DMS114 treated with DMSO at 0.1 percent for 48 hours (cell line): ENCODE data around the gene ABCF2.
A peak's percentile ranks its signal among the peaks of the same experiment; 100 is the strongest.

Source experiments
- DNase-seq: peaks from one replicate; lab custom pipeline; 2025; ENCODE audit not compliant: unreplicated experiment; lab: John Stamatoyannopoulos, UW

Gene ABCF2

DNA sequence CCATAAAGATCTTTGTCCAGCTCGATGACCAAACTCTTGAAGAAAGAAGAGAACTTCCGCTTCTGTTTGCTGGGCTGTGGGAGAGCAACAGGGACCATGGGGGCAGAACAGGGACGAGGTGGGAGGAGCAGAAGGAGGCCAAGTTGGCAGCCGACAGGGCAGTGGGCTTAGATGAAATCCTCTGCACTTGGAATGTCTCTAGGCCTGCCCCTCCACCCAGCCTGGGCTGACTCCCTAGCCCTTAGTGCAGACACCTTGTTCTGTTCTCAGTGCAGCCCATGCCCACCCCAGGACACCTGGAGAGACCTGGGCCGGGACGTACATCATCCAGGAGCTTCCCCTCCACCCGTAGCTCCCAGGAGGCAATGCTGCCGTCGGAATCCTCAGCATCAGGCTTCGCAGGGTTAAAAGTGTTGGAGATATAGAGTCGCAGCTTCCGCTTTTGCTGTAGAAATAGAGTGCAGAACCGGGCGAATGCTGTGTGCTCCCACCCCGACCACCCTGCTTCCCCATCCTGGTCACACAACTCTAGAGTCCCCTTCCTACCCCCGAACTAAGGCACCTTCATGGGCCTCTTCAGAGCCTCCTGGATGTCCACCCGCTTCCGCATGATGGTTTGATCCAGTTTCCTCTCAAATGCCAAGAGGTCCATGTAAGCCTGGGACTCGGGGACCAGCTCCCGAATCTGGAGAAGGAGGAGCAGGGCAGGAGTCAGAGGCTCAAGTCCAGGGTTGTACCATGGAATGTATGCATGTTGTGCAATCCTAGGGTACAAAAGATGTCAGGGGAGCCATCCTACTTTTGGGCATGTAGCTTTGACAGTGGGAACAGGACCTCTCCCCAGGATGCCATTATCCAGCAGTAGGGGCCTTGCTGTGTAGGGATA is 15.4 kb upstream of the ABCF2 start:
- DNase-seq = no peak

DNA sequence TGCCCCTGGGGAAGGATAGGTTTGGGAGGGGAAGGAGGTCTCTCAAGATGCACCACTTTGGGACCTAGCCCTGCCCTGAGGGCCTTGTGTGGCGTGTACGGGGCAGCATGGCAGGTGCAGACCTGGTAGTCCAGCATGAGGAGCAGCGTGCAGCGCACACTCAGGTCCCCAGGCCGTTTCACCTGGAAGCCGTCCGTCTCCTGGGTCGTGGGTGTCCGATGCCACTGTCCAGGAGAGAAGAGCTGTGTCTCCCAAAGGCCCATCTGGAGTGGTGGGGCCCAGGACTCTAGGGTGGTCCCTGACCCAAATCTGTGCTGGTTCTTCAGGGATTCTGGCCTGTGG is 14.7 kb upstream of the ABCF2 start:
- DNase-seq = no peak

DNA sequence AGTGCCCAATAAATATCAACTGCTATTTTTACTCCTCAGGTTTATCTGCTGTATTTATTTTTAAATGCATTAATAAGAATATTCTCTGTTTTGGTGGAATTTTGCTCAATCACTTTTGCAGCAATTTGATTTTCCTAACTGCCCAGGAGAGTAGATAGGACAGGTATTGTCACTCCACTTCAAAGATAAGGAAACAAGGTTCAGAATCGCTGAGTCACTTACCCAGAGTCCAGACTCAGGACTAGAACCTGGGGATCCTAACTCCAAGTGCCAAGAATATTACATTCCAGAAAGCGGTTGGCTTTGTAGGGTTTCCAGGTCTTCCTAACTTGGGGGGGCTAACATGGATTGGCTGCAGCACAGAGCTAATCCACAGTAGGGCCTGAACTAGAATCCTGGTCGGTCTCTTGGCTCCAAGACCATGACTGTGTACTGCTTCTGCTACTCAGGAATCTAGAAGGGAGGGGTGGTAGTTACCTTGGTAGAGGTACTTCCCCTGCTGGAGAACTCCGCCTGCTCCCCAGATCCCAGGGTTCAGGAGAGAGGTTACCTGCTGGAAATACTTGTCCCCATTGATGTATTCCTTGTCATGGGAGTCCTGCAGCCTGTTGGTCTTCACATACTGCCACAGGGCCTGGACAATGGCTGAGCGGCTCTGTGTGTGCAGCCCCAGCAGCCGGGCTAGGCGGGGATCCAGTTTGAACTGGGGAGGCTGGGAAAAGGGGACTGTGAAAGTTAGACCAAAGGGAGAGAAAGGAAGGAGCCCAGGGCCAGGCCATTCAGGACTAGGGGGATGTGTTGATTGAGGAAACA is 14.1 kb upstream of the ABCF2 start:
- DNase-seq = no peak

DNA sequence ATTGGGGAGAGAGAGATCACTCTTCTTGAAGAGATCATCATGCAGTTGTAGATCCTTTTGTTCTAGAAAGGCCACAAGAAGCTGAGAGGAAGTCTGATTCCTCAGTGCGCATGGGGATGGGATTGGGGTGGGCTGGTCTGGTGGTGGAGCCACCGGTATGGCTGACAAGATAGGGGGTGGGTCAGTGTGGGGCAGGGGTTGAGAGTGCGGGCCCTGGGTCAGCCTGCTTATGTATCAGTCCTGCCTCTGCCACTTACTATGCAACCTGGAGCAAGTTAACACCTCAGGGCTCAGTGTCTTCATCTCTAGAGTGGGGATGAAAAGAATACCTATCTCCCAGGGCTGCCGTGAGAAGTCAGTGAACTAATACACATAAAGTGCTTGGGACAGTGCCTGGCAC is 13.5 kb upstream of the ABCF2 start:
- DNase-seq = no peak

DNA sequence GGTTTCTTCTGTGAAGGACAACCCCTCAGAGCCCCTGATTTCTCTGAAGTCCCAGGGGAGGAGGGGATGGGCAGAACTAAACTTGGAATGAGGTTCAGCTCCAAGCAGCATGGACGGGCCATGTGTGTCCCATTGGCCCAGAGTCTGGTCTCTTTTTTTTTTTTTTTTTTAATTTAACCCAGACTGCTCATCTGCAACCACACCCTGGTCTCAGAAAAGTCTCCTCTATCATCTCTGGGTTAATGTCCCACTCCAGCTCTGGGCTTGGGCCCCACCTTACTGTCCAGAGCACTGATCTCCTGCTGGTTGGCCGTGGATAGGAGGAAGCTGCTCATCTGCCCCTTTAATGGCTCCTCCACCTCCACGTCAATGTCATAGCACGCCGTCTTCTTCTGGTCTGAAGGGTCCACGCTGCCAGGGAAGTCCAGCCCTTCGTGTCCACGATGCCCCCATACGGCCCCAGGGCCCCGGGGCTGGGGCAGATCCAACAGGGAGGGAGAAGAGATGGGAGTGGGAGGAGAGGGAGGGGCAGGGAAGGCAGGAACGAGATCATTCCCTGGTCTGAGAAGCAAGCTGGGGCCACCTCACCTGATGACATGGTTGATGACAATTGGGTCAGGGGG is 12.9 kb upstream of the ABCF2 start:
- no peak for DNase-seq

DNA sequence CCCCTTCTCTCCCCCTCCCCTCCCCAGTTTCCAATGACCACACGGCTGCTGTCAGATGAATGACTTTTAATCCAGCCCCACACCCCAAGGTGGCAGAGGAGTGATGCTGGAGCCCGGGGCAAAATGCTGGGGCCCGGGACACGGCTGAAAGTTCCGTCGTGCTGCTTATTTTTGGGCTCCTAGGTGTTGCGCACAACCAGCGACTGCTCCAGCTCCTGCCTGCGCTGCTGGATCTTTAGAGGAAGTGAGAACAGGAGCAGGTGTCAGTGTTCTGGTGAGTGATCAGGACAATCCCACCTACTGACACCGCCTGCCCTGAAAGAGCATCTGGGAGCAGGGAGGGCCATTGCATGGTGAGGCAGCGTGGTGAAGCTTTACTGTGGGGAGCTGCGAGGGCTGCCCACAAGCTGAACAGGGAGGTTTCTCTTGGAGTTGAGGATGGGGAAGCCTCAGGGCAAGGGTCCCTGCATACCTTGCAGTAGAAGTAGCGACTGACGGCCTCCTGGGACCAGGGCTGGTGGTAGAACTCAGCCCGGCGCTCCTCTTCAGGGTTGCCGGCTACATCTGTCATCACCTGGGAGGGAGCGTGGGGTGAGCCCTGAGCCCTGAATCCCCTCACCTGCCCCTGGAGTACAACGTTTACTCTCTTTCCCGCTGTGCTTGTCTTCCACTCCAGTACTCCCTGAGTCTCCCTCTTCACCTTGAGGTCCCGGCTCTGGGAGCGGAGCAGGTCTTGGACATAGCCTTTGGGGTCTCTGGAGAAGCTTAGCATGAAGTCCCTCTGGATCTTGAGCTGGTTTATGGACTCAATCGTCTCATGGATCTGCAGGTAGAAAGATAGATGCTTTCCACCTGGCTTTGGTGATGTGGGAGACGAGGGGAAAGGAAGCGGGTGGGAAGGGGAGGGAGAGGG is 12.2 kb upstream of the ABCF2 start:
- DNase-seq = no peak

DNA sequence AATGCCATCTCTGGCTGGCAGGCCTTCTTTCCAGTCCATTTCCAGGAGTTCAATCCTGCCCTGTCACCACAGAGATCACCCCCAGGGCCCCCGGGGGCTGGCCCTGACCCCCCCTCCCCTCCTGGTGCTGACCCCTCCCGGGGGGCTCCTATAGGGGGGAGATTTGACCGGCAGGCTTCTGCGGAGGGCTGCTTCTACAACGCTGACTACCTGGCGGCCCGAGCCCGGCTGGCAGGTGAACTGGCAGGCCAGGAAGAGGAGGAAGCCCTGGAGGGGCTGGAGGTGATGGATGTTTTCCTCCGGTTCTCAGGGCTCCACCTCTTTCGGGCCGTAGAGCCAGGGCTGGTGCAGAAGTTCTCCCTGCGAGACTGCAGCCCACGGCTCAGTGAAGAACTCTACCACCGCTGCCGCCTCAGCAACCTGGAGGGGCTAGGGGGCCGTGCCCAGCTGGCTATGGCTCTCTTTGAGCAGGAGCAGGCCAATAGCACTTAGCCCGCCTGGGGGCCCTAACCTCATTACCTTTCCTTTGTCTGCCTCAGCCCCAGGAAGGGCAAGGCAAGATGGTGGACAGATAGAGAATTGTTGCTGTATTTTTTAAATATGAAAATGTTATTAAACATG is 11.3 kb upstream of the ABCF2 start:
- no peak for DNase-seq

DNA sequence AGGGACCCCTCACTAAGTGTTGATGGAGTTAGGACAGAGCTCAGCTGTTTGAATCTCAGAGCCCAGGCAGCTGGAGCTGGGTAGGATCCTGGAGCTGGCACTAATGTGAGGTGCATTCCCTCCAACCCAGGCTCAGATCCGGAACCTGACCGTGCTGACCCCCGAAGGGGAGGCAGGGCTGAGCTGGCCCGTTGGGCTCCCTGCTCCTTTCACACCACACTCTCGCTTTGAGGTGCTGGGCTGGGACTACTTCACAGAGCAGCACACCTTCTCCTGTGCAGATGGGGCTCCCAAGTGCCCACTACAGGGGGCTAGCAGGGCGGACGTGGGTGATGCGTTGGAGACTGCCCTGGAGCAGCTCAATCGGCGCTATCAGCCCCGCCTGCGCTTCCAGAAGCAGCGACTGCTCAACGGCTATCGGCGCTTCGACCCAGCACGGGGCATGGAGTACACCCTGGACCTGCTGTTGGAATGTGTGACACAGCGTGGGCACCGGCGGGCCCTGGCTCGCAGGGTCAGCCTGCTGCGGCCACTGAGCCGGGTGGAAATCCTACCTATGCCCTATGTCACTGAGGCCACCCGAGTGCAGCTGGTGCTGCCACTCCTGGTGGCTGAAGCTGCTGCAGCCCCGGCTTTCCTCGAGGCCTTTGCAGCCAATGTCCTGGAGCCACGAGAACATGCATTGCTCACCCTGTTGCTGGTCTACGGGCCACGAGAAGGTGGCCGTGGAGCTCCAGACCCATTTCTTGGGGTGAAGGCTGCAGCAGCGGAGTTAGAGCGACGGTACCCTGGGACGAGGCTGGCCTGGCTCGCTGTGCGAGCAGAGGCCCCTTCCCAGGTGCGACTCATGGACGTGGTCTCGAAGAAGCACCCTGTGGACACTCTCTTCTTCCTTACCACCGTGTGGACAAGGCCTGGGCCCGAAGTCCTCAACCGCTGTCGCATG is 10.5 kb upstream of the ABCF2 start:
- no peak for DNase-seq

DNA sequence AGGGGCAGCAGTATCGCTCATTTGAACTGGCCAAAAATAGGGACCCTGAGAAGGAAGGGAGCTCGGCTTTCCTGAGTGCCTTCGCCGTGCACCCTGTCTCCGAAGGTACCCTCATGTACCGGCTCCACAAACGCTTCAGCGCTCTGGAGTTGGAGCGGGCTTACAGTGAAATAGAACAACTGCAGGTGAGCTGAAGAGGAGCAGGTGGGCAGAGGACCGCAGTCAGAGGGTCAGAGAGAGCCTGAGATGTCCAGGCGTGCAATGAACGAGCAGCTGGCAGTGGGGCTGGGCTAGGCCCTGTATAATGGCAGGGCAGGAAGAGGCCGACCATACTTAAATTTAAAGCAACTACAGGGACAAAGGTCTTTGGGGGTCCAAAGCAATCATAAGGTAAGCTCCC is 9.4 kb upstream of the ABCF2 start:
- DNase-seq = no peak

DNA sequence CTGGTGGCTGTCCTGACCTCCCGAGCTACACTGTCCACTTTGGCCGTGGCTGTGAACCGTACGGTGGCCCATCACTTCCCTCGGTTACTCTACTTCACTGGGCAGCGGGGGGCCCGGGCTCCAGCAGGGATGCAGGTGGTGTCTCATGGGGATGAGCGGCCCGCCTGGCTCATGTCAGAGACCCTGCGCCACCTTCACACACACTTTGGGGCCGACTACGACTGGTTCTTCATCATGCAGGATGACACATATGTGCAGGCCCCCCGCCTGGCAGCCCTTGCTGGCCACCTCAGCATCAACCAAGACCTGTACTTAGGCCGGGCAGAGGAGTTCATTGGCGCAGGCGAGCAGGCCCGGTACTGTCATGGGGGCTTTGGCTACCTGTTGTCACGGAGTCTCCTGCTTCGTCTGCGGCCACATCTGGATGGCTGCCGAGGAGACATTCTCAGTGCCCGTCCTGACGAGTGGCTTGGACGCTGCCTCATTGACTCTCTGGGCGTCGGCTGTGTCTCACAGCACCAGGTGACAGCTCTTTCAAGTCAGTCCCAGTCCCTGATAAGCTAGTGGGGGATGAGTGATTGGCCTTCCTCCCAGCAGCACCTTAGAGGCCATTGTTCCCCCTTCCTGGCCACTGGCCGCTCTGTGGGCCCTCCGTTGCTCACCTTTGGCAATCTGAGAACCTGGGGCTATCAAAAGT is 8.2 kb upstream of the ABCF2 start:
- DNase-seq = no peak

DNA sequence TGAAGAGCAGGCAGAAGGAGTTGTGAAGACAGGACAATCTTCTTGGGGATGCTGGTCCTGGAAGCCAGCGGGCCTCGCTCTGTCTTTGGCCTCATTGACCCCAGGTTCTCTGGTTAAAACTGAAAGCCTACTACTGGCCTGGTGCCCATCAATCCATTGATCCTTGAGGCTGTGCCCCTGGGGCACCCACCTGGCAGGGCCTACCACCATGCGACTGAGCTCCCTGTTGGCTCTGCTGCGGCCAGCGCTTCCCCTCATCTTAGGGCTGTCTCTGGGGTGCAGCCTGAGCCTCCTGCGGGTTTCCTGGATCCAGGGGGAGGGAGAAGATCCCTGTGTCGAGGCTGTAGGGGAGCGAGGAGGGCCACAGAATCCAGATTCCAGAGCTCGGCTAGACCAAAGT is 6.8 kb upstream of the ABCF2 start:
- no peak for DNase-seq

DNA sequence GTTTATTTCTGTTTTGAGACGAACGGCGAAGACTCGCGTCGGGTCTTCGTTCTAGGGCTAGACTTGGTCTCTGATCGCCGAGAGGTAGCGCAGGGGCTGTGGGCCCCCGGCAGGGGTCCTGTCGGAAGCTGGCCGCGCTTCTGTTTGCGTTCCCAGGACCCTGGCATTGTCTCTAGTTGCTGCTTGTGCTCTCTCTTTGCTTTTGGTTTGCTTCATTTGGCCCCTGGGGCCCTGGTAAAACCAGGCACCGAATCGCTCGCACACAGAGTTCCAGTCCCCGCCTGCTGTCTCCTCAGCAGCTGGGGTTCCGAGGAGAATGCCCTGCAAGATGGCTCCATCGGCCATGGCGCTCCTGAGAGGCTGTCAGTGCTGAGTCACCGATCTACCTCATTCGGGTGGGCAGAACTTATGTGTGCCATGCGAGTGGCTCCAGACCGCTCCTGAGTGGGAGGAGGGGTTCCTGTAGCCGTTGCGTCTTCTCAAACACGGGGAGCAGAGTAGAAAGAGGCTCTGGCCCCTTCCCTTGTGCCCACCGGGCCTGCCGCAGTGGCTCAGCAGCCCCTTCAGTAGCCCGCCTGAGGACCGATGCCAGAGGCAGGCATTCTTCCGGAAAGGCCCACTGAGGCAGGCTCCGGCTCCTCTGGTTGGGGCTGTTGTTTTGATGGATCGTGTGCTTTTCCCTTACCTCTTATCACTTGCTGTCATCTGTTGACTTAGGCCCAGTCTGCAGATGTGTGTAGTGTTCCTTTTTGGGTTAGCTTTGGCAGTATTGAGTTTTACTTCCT is 6.1 kb upstream of the ABCF2 start:
- no peak for DNase-seq

DNA sequence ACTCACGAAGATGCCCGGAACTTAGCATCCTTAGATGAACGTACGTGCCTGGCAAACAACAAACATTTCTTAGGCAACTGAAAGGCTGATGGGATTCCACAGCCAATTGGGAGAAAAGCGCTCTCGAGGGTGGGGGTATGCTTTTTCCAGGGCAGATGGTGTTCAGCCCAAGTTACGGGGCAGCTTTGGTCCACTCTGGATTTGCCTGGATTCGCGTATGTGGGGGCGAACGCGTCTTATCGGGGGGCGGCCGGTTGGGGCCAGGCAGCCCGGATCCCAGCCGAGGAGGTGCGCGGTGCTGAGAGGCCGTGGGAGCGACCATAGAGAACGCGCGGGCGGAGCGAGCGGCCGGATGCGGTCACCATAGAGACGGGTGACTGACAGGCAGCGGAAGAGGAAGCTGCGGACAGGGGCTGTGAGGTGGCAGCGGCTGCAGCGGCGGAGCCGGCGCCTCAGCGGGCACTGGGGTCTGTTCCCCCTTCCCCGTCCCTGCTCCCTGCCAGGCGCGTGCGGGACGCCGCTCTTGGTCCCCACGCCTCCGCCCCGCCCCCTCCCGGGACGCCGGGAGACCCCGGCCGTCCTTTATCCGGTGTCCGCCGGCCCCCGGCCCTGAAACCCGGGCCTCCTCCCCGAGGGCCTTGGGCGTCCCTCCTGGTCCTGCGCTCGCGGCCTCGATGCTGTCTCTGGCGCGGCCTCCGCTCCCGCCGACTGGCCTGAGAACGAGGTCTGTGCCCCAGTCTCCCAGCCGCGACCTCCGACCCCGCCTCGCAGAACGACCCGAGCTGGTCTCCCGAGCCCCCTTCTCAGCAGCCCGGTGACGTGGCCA is 5.3 kb upstream of the ABCF2 start, which contains the start of gene CHPF2:
Gene CHPF2 (plus strand): TSS at position 393 of the 826 bp plus-strand sequence. CDS start 1,529 bp downstream, outside the sequence.
- DNase-seq = peak; percentile 64

DNA sequence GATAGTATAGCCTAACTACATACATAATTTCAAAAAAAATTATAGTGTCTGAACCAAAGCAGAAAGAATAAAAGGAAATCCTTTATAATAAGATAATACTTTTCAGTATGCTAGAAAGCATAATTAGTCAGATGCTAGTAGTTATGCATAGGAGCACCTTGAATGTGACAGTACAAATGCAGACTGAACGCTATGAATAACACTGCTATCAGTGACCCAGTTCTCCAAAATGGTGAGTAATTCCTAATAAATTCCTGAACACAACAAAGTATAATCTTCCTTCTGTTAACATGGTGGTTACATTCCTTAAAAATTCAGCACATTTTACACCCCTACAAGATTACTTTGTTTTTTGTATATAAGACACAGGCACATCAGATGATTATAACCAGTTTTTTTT is 4.1 kb upstream of the ABCF2 start:
- no peak for DNase-seq

DNA sequence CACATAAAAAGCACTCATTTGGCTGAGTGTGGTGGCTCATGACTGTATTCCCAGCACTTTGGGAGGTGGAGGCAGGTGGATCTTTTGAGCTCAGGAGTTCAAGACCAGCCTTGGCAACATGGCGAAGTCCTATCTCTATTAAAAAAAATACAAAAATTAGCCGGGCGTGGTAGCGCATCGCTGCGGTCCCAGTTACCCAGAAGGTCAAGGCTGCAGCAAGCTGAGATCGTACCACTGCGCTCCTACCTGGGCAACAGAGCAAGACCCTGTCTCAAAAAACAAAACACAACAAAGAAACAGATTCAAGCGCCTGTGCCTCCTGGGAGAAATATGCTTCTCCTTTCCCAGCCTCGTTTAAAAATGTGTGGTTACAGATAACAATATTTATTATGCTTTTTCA is 2.2 kb upstream of the ABCF2 start:
- DNase-seq = no peak

DNA sequence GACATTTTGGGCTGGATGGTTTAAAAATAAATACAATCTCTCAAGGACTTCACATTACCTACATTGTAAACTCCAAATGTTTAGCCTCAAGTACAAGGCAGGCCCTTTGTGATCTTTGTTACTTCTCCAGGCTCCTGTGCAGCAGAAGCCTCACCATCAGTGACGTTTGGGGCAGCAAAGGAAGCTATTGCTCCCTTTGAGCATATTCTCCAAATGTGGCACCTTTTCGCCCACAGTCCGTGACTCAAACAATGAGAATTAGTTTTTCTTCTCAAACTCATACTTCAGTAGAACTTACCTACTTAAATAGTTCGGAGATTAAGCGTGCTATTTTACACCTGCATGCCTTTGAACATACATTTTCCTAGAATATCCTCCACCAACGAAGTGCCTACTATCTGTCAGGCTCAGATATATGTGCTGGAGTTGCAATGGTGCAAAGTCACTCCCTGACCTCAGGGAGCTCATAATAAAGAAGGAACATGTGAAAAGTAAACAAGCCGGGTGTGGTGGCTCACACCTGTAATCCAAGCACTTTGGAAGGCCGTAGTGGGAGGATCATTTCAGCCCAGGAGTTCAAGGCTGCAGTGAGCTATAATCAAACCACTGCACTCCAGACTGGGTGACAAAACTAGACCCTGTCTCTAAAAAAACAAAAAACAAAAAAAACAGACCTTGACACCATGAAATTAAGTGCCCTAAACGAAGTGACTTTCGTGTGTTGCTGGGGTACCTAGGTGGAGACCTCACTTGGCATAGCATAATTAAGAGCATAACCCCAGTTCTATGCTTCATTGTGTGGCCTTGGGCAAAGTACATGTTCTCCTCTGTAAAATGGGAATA is 1.2 kb upstream of the ABCF2 start:
- DNase-seq = no peak
